Measurements from ENCODE around the gene TARS1.

- no peak for TF ChIP-seq CTCF (conservative IDR thresholded peaks at IDR 0.05)
- no peak for TF ChIP-seq ZFX (IDR thresholded peaks at IDR 0.05)
These were observed 68.3 kb downstream of the TARS1 start for GRCh38 chr5:33509036-33509435.

Measured in C4-2B (cell line).